ENCODE measurements around the gene TNFAIP6. TPM values are rescaled to one million over a fixed set of nuclear protein-coding genes. Genes with fewer than 3 reads are reported as not detected.

The TNFAIP6 gene
- total RNA-seq, 4 donors from 2014 or later = 0.33 to 1.1 (median 0.83) TPM; not detected in 1

DNA sequence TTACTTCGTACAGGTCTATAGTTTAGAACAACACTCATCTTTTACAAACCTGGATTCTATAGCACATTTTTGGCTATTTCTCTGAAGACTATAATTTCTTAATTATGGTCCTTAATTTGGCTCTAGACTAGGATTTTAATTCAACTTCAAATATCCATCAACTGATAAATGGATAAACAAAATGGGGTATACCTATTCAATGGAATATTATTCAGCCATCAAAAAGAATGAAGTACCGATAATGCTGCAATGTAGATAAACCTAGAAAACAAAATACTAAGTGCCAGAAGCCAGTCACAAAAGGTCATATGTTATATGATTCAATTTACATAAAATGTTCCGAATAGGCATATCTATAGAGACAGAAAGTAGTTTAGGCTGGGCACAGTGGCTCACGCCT, 37.1 kb downstream of the TNFAIP6 start:
- no peak overlapping the region for H3K4me3 ChIP-seq (replicated peaks in 1 of 3)
- DNase-seq = no peak
- TF ChIP-seq, protein P1, sequence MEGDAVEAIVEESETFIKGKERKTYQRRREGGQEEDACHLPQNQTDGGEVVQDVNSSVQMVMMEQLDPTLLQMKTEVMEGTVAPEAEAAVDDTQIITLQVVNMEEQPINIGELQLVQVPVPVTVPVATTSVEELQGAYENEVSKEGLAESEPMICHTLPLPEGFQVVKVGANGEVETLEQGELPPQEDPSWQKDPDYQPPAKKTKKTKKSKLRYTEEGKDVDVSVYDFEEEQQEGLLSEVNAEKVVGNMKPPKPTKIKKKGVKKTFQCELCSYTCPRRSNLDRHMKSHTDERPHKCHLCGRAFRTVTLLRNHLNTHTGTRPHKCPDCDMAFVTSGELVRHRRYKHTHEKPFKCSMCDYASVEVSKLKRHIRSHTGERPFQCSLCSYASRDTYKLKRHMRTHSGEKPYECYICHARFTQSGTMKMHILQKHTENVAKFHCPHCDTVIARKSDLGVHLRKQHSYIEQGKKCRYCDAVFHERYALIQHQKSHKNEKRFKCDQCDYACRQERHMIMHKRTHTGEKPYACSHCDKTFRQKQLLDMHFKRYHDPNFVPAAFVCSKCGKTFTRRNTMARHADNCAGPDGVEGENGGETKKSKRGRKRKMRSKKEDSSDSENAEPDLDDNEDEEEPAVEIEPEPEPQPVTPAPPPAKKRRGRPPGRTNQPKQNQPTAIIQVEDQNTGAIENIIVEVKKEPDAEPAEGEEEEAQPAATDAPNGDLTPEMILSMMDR (IDR thresholded peaks at IDR 0.05) = no peak
- no peak for TF ChIP-seq POLR2A (IDR thresholded peaks at IDR 0.05)
- no peaks in the 10 kb centered on the region for H3K27me3 ChIP-seq
- H3K4me1 ChIP-seq = no peaks in the 10 kb centered on the region
- intact Hi-C loops (cut with DNase I) = no loop called here
- H3K27ac ChIP-seq = no peak overlapping the region
- H3K9me3 ChIP-seq = no peaks in the 10 kb centered on the region
- WGBS, 2 donors = 73 to 94% methylated on average over 4 of the region's 4 CpGs
- no peaks in the 10 kb centered on the region for H3K36me3 ChIP-seq

DNA sequence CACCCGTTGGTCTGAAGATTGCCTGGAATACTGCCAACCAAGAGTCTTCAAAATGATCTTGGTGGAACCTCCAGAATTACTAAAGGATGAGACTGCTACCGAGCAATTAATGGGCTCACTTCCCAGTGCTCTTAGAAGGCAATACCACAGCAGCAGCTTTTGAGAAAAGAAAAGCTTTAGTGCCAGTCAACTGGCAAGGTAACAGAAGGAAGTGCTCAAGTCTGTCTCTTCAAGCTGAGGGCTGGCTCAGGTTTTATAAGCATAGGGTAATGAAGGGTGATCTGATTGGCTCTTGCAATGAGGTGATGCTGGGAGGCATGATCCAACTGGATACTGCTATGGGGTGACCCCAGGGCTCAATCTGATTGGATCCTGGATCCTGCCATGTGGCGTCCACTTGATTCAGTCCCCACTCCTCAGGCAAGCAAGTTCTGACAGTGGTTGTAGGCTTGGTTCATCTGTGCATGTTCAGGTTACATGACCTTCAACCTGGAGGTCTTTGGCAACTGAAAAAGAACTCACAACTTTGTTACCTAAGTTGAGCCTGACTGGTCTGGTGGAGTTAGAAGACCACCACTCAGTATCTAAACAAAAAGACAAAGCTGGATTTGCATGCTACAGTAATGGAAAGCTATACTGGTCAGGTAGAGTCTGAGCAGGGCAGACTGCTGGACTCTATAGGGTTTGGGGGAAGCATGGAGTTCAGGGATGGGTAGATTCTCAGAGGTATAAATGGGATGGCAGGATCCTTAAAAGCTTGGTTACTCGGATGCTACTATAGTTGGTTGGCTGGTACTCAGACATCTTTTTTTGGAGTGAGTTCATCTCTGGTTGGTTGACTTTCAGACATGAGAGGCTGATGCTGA, 38.4 kb downstream of the TNFAIP6 start:
- DNase-seq = no peak
- Histone ChIP-seq H3K27me3 (no peaks in the 10 kb centered on the region), H3K27ac (no peak overlapping the region), H3K9me3 (no peaks in the 10 kb centered on the region), H3K36me3 (no peaks in the 10 kb centered on the region), H3K4me3 (replicated peaks in 1 of 3) (no peak overlapping the region), H3K4me1 (no peaks in the 10 kb centered on the region)
- TF ChIP-seq, protein P1 (IDR thresholded peaks at IDR 0.05) = no peak
- no peak for TF ChIP-seq POLR2A (IDR thresholded peaks at IDR 0.05)
- 85 to 92% methylated on average over 4 of the region's 4 CpGs for WGBS, 2 donors
- intact Hi-C loops (cut with DNase I) = no loop called here

DNA sequence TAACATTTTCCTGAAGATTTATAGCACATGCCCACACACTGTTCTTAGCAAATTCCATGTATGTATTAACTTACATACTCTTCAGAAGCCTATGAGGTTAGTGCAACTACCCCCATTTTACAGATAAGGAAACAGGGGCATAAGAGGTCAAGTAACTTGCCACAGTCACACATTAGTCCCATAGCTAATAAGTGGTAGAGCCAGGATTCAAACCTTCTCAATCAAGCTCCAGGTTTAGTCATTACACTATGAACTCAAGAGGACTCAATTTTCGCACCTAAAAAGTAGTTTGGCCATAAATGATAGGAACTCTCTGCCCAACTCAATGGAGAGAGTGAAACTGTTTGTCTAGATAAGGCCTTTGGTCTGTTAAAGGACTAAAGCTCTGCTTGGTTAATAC, 42.6 kb downstream of the TNFAIP6 start:
- WGBS, 2 donors = 97 to 100% methylated on average over 1 of the region's 1 CpG
- no peak overlapping the region for H3K4me3 ChIP-seq (replicated peaks in 1 of 3)
- DNase-seq = no peak
- H3K4me1 ChIP-seq = no peaks in the 10 kb centered on the region
- intact Hi-C loops (cut with DNase I) = no loop called here
- no peaks in the 10 kb centered on the region for H3K9me3 ChIP-seq
- no peak overlapping the region for H3K27ac ChIP-seq
- no peaks in the 10 kb centered on the region for H3K27me3 ChIP-seq
- TF ChIP-seq POLR2A (IDR thresholded peaks at IDR 0.05) = no peak
- TF ChIP-seq, protein P1 (IDR thresholded peaks at IDR 0.05) = no peak
- H3K36me3 ChIP-seq = no peaks in the 10 kb centered on the region

DNA sequence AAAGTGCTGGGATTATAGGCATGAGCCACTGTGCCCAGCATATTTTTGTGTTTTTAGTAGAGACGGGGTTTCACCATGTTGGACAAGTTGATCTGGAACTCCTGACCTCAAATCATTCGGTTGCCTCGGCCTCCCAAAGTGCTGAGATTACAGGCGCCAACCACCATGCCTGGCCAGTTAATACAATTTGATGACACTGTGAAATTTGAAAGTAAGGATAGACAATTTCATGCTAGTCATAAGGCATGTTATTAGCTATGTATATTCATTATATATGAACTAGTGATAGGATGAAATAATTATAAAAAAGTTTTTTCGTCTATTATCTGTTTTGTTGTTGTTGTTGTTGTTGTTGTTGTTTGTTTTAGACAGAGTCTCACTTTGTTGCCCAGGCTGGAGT, 43.8 kb downstream of the TNFAIP6 start:
- Histone ChIP-seq H3K27ac (no peak overlapping the region), H3K36me3 (no peaks in the 10 kb centered on the region), H3K9me3 (no peaks in the 10 kb centered on the region), H3K4me1 (no peaks in the 10 kb centered on the region), H3K27me3 (no peaks in the 10 kb centered on the region), H3K4me3 (replicated peaks in 1 of 3) (no peak overlapping the region)
- TF ChIP-seq, protein P1 (IDR thresholded peaks at IDR 0.05) = no peak
- no peak for TF ChIP-seq POLR2A (IDR thresholded peaks at IDR 0.05)
- intact Hi-C loops (cut with DNase I) = no loop called here
- DNase-seq = no peak
- WGBS, 2 donors = 96 to 98% methylated on average over 5 of the region's 5 CpGs

DNA sequence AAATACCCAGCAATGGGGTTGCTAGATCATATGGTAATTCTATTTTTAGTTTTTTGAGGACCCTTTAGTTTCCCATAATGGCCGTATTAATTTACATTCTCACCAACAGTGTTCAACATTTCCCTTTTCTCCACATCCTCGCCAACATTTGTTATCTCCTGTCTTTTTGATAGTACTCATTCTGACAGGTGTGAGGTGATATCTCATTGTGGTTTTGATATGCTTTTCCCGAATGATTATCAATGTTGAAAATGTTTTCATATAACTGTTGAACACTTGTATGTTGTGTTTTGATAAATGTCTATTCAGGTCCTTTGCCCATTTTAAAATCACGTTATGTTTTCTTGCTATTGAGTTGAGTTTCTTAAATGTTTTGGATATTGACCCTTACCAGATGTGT, 46.5 kb downstream of the TNFAIP6 start:
- Histone ChIP-seq H3K4me1 (no peaks in the 10 kb centered on the region), H3K27ac (no peak overlapping the region), H3K27me3 (no peaks in the 10 kb centered on the region), H3K36me3 (no peaks in the 10 kb centered on the region), H3K9me3 (no peaks in the 10 kb centered on the region), H3K4me3 (replicated peaks in 1 of 3) (no peak overlapping the region)
- intact Hi-C loops (cut with DNase I) = no loop called here
- no peak for DNase-seq
- TF ChIP-seq POLR2A (IDR thresholded peaks at IDR 0.05) = no peak
- TF ChIP-seq, protein P1 (IDR thresholded peaks at IDR 0.05) = no peak
- 86 to 88% methylated on average over 4 of the region's 4 CpGs for WGBS, 2 donors
